NT2/D1 (cell line): Measurements from ENCODE around the gene PRKCB.

Source experiments
- YY1 ChIP-seq: IDR thresholded peaks from 2 replicates; pipeline ENCODE4 v1.6.1; 2011; ENCODE audit not compliant: insufficient read length, insufficient read depth
- ZNF274 ChIP-seq: IDR thresholded peaks from 2 replicates; pipeline ENCODE4 v1.6.1; 2011; ENCODE audit warnings: mild to moderate bottlenecking, low read depth, low read length

GRCh38 chr16:24180451-24180850 is 344.7 kb downstream of the PRKCB start:
- TF ChIP-seq YY1 (no peak), ZNF274 (no peak)
